Measurements from ENCODE around the gene ADH1A. TPM values are rescaled to one million over a fixed set of nuclear protein-coding genes. Genes with fewer than 3 reads are reported as not detected.

Gene ADH1A
- total RNA-seq (not detected), polyA plus RNA-seq (not detected)
- long read RNA-seq, donor 1, partial matches to known transcripts = 0 of 1 reads
- long read RNA-seq, donor 1, other reads (novel, unspliced or antisense) = 0 of 1 reads
- long read RNA-seq, donor 2, partial matches to known transcripts = 0 of 1 reads
- long read RNA-seq, donor 2, other reads (novel, unspliced or antisense) = 0 of 1 reads
- long read RNA-seq, donor 3 = 0 reads
- long read RNA-seq, donor 4 = 0 reads
- long read RNA-seq, donor 5 = 0 reads
- long read RNA-seq, donor 6 = 0 reads
- long read RNA-seq, donor 7 = 0 reads
- long read RNA-seq, donor 8 = 0 reads
- long read RNA-seq, donor 9 = 0 reads
- long read RNA-seq, donor 10 = 0 reads

DNA sequence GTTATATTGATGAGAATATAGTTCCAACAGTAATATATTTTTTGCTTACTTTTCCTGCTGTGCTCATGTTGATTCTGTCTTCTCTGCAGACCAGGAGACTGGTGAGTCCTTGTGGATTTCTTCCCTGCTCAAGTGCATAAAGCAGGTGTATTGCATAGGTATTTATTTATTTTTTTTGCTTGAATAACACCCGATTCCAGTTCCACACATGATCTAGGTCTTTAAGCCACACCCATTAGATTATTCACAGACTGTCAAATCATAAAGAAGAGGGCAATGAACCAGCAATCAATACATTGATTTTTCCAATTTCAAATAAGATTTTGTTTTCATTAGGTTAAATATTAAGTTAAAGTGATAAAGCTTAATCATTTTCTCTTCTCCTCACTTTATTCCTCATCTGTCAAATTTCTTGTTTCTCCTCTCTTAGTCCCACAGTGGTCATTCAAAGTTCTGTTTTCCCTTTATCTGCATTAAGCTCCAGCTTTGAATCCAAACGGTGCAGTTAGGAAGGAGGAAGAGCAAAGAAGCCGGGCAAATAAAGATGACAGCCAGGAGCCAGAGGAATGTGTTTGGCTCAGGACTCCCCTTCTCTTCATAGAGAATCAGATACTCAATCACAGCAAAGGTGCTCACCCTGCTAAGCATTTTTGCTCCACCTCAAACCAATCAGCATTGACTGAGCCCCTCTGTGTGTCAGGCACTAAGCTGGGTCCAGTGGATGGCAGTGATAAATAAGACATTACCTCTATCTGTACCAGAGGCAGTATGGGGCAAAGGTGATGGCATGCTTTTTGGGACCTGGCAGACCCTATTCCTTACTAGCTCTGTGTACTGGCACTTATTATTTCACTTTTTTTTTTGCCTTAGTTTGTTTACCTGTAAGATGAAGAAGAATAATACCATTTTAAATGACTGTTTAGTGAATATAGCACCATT lies at the start of gene ADH1A:
Gene ADH1A, minus strand, starts transcription at position 138 of the 939 bp plus-strand sequence. Its CDS starts 71 bp downstream, at position 67.
- Histone ChIP-seq H3K4me3 (no peak within 1 kb of the TSS), H3K27me3 (no peaks in the 10 kb centered on the region), H3K4me1 (no peaks in the 10 kb centered on the region), H3K36me3 (no peaks in the 10 kb centered on the region), H3K27ac (no peak within 1 kb of the TSS), H3K9me3 (peaks cover 0 to 8% (median 3%) of the 10 kb centered on the region in 4 donors)
- intact Hi-C loops (cut with DNase I; ENCODE audit: low total_unique reads) = no loop called here
- WGBS, 5 donors = 28 to 52% (median 42%) methylated on average over 3 of the region's 3 CpGs
- no peak for DNase-seq
- no peak for TF ChIP-seq POLR2AphosphoS5 (IDR thresholded peaks at IDR 0.05)
- no peak for TF ChIP-seq EP300 (IDR thresholded peaks at IDR 0.05)
- TF ChIP-seq POLR2A (IDR thresholded peaks at IDR 0.05) = no peak
- TF ChIP-seq, protein P1, sequence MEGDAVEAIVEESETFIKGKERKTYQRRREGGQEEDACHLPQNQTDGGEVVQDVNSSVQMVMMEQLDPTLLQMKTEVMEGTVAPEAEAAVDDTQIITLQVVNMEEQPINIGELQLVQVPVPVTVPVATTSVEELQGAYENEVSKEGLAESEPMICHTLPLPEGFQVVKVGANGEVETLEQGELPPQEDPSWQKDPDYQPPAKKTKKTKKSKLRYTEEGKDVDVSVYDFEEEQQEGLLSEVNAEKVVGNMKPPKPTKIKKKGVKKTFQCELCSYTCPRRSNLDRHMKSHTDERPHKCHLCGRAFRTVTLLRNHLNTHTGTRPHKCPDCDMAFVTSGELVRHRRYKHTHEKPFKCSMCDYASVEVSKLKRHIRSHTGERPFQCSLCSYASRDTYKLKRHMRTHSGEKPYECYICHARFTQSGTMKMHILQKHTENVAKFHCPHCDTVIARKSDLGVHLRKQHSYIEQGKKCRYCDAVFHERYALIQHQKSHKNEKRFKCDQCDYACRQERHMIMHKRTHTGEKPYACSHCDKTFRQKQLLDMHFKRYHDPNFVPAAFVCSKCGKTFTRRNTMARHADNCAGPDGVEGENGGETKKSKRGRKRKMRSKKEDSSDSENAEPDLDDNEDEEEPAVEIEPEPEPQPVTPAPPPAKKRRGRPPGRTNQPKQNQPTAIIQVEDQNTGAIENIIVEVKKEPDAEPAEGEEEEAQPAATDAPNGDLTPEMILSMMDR (IDR thresholded peaks at IDR 0.05) = no peak

DNA sequence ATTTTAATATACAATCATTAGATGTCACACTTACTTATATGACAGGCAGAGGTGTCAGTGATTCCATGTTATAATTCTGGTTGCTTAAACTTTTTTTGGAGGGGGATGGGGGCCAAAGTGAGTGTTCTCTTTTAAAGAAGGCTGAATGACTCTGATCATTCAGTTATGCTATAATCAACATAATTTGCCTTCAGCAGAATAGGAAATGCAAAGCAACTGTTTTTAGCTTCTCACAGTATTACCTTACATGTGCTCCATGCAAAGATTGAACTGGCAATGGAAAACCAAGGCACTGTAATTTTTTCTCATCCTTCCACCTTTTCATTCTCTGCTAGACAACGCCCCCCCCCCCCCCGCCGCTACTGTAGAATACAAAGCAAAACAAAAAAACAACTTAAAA lies 48.4 kb upstream of the ADH1A start:
- Histone ChIP-seq H3K27ac (no peak overlapping the region), H3K27me3 (no peaks in the 10 kb centered on the region), H3K36me3 (peaks cover 0 to 14% (median 0%) of the 10 kb centered on the region in 4 donors), H3K4me3 (no peak overlapping the region), H3K9me3 (no peaks in the 10 kb centered on the region), H3K4me1 (peaks cover 0 to 4% (median 0%) of the 10 kb centered on the region in 4 donors)
- no peak for TF ChIP-seq EP300 (IDR thresholded peaks at IDR 0.05)
- TF ChIP-seq POLR2AphosphoS5 (IDR thresholded peaks at IDR 0.05) = no peak
- no peak for TF ChIP-seq POLR2A (IDR thresholded peaks at IDR 0.05)
- TF ChIP-seq, protein P1 (IDR thresholded peaks at IDR 0.05) = no peak
- 85 to 94% (median 88%) methylated on average over 3 of the region's 3 CpGs for WGBS, 5 donors
- DNase-seq = no peak
- intact Hi-C loops (cut with DNase I; ENCODE audit: low total_unique reads) = no loop called here

DNA sequence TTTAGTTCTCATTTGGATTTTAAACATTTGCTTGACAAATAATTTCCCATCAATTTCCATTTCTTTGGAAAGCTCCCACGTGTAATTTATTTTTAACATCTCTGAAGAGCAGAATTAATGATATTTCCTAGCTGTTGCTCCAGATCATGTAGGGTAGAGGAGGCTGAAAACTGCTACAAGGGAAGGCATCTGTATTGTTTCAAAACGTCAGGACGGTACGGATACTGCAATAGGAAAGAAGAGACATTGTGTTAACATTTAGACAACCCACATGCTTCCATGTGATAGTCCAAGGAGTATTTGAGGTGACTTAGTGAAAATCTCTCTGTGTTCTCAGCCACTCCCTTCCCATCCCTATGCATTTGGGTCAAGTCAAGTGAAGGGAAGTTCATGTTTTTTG lies 45.8 kb upstream of the ADH1A start:
- TF ChIP-seq, protein P1 (IDR thresholded peaks at IDR 0.05) = no peak
- TF ChIP-seq POLR2A (IDR thresholded peaks at IDR 0.05) = no peak
- no peak for TF ChIP-seq EP300 (IDR thresholded peaks at IDR 0.05)
- TF ChIP-seq POLR2AphosphoS5 (IDR thresholded peaks at IDR 0.05) = no peak
- 54 to 70% (median 61%) methylated on average over 4 of the region's 4 CpGs for WGBS, 5 donors
- no peak overlapping the region for H3K27ac ChIP-seq
- intact Hi-C loops (cut with DNase I; ENCODE audit: low total_unique reads) = no loop called here
- no peaks in the 10 kb centered on the region for H3K27me3 ChIP-seq
- H3K4me3 ChIP-seq = no peak overlapping the region
- no peaks in the 10 kb centered on the region for H3K9me3 ChIP-seq
- H3K36me3 ChIP-seq = peaks cover 0 to 14% (median 0%) of the 10 kb centered on the region in 4 donors
- peaks cover 0 to 7% (median 0%) of the 10 kb centered on the region in 4 donors for H3K4me1 ChIP-seq
- no peak for DNase-seq

DNA sequence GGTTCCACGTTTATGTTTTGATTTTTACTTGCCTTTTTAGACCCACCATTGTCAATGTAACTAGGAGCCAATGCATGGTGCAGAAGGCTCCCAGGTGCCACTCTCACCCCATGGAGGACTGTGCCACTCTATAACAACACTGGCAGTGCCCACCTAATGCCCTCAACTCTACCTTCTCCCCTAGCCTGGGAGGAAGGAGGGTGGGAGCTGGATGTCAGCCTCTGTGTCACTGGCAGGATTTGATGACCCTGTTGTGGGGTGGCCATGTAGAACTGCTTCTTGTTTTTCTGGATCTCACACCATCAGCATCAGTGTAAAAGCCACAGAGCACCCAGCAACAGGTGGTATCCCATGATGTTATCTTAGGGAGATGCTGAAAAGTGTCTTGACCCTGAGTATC lies 44.1 kb upstream of the ADH1A start:
- Histone ChIP-seq H3K9me3 (no peaks in the 10 kb centered on the region), H3K27ac (no peak overlapping the region), H3K27me3 (no peaks in the 10 kb centered on the region), H3K4me1 (peaks cover 0 to 7% (median 0%) of the 10 kb centered on the region in 4 donors), H3K36me3 (peaks cover 0 to 3% (median 0%) of the 10 kb centered on the region in 4 donors), H3K4me3 (no peak overlapping the region)
- intact Hi-C loops (cut with DNase I; ENCODE audit: low total_unique reads) = no loop called here
- TF ChIP-seq, protein P1 (IDR thresholded peaks at IDR 0.05) = no peak
- DNase-seq = no peak
- 33 to 69% (median 45%) methylated on average over 1 of the region's 1 CpG for WGBS, 5 donors
